IMR-90 (cell line): Measurements from ENCODE around the gene MBOAT2. TPM values are rescaled to one million over a fixed set of nuclear protein-coding genes. Genes with fewer than 3 reads are reported as not detected.

Experiments used
- ATAC-seq: fragments of 200-7000 bp; cut with Tn5 transposase; 2 replicates; pipeline ENCODE4 v1.9.1; 2020; ENCODE audit warnings: low read depth, mild to moderate bottlenecking, moderate library complexity
- BruUV-seq: library from RNA; stranded (reverse); fragments of 400-500 nt; replicated peaks from 2 replicates; lab custom pipeline; 2021; lab: Mats Ljungman, UMichigan
- CTCF ChIA-PET: fragments of 300-600 bp; formaldehyde crosslinking; extraction: SDS; loops from one replicate; lab custom pipeline; 2021; ENCODE audit warnings: antibody characterized with exemption; lab: Yijun Ruan, JAX
- POLR2A ChIA-PET: fragments of 300-600 bp; sonication (Branson Sonifier 250); formaldehyde crosslinking; loops from one replicate; lab custom pipeline; 2022; ENCODE audit warnings: antibody characterized with exemption; ENCODE audit not compliant: unreplicated experiment; lab: Charles Lee
- DNase-seq: peaks from one replicate; pipeline ENCODE4 v3.0.0; 2013
- H2AFZ ChIP-seq: replicated peaks from 2 replicates; pipeline ENCODE3; 2013; ENCODE audit warnings: low read length, mild to moderate bottlenecking; ENCODE audit not compliant: poor library complexity
- H2AK5ac ChIP-seq: 2 replicates; pipeline ENCODE4 v1.6.1; 2013; ENCODE audit warnings: low read depth, low read length, inconsistent platforms
- H2AK9ac ChIP-seq: replicated peaks from 2 replicates; pipeline ENCODE3; 2013; ENCODE audit warnings: mild to moderate bottlenecking, low read depth, low read length, moderate library complexity; ENCODE audit not compliant: poor library complexity
- H2BK120ac ChIP-seq: 2 replicates; pipeline ENCODE4 v1.6.1; 2013; ENCODE audit warnings: low read depth, low read length, inconsistent platforms
- H2BK15ac ChIP-seq: 3 replicates; pipeline ENCODE4 v1.6.1; 2013; ENCODE audit warnings: low read depth, low read length, inconsistent platforms
- H2BK20ac ChIP-seq: 2 replicates; pipeline ENCODE4 v1.6.1; 2013; ENCODE audit warnings: low read depth, mild to moderate bottlenecking, inconsistent platforms, low read length, moderate library complexity
- H2BK5ac ChIP-seq: 2 replicates; pipeline ENCODE4 v1.6.1; 2013; ENCODE audit warnings: mild to moderate bottlenecking, low read depth, low read length, inconsistent platforms; ENCODE audit not compliant: poor library complexity, severe bottlenecking
- H3K14ac ChIP-seq: replicated peaks from 2 replicates; pipeline ENCODE4 v1.6.1; 2013; ENCODE audit warnings: low read depth, low read length, inconsistent platforms
- H3K18ac ChIP-seq: 2 replicates; pipeline ENCODE4 v1.6.1; 2013; ENCODE audit warnings: low read depth, low read length, control low read depth
- H3K23ac ChIP-seq: 2 replicates; pipeline ENCODE4 v1.6.1; 2013; ENCODE audit warnings: low read depth, low read length, inconsistent platforms
- H3K27ac ChIP-seq: 2 replicates; pipeline ENCODE4 v1.5.1; 2013; ENCODE audit warnings: mild to moderate bottlenecking, control low read depth, low read length; ENCODE audit not compliant: insufficient read depth
- H3K27me3 ChIP-seq: 2 replicates; pipeline ENCODE4 v1.6.1; 2013; ENCODE audit warnings: low read length; ENCODE audit not compliant: control insufficient read depth, insufficient read depth
- H3K36me3 ChIP-seq: 2 replicates; pipeline ENCODE4 v1.6.1; 2013; ENCODE audit warnings: low read length, mixed read lengths; ENCODE audit not compliant: control insufficient read depth, insufficient read depth
- H3K4ac ChIP-seq: 2 replicates; pipeline ENCODE4 v1.6.1; 2013; ENCODE audit warnings: low read depth, low read length, inconsistent platforms
- H3K4me1 ChIP-seq: 2 replicates; pipeline ENCODE4 v1.6.1; 2013; ENCODE audit warnings: low read length, mixed read lengths; ENCODE audit not compliant: control insufficient read depth, insufficient read depth
- H3K4me2 ChIP-seq: 2 replicates; pipeline ENCODE4 v1.6.1; 2013; ENCODE audit warnings: low read depth, mild to moderate bottlenecking, control low read depth, low read length, moderate library complexity
- H3K4me3 ChIP-seq: 2 replicates; pipeline ENCODE4 v1.5.1; 2013; ENCODE audit warnings: low read depth, mild to moderate bottlenecking, control low read depth, low read length, moderate library complexity; ENCODE audit not compliant: insufficient read depth
- H3K56ac ChIP-seq: 2 replicates; pipeline ENCODE4 v1.6.1; 2013; ENCODE audit warnings: low read length, inconsistent platforms; ENCODE audit not compliant: insufficient read depth; ENCODE audit errors: extremely low read depth
- H3K79me1 ChIP-seq, 2 experiments: 2 replicates each; pipeline ENCODE4 v1.6.1; 2013; ENCODE audit warnings: low read length in 2 of 2, inconsistent platforms in 1 of 2, low read depth in 1 of 2
- H3K9ac ChIP-seq: 2 replicates; pipeline ENCODE4 v1.6.1; 2013; ENCODE audit warnings: low read depth, low read length, control low read depth
- H3K9me1 ChIP-seq: 2 replicates; pipeline ENCODE4 v1.6.1; 2013; ENCODE audit warnings: low read length, inconsistent platforms; ENCODE audit not compliant: insufficient read depth
- H3K9me3 ChIP-seq: 2 replicates; pipeline ENCODE4 v1.6.1; 2013; ENCODE audit warnings: low read length; ENCODE audit not compliant: control insufficient read depth, insufficient read depth
- H4K20me1 ChIP-seq: 2 replicates; pipeline ENCODE4 v1.6.1; 2013; ENCODE audit warnings: low read length, inconsistent platforms; ENCODE audit not compliant: insufficient read depth
- H4K5ac ChIP-seq: 2 replicates; pipeline ENCODE4 v1.6.1; 2013; ENCODE audit warnings: mild to moderate bottlenecking, low read depth, low read length, control low read depth
- H4K8ac ChIP-seq, 2 experiments: 2 replicates each; pipeline ENCODE4 v1.6.1; 2013; ENCODE audit warnings: low read depth in 2 of 2, low read length in 2 of 2, control low read depth in 1 of 2, inconsistent platforms in 1 of 2
- H4K91ac ChIP-seq: 2 replicates; pipeline ENCODE4 v1.6.1; 2013; ENCODE audit warnings: low read depth, low read length, inconsistent platforms; ENCODE audit not compliant: insufficient read depth
- BHLHE40 ChIP-seq: fragments of 150-350 bp; IDR thresholded peaks from 2 replicates; pipeline ENCODE4 v1.6.1; 2016; ENCODE audit warnings: mild to moderate bottlenecking, low read depth, low read length
- CEBPB ChIP-seq: IDR thresholded peaks from 2 replicates; pipeline ENCODE4 v1.6.1; 2012; ENCODE audit warnings: low read depth, low read length, improper control_type of control experiment
- CHD1 ChIP-seq: IDR thresholded peaks from 2 replicates; pipeline ENCODE4 v1.6.1; 2012; ENCODE audit warnings: low read depth, low read length, improper control_type of control experiment
- FOS ChIP-seq: fragments of 150-350 bp; IDR thresholded peaks from 2 replicates; pipeline ENCODE4 v1.6.1; 2016; ENCODE audit warnings: low read depth, low read length
- MAFK ChIP-seq: IDR thresholded peaks from 2 replicates; pipeline ENCODE4 v1.6.1; 2012; ENCODE audit warnings: low read depth, low read length, improper control_type of control experiment
- MAZ ChIP-seq: IDR thresholded peaks from 2 replicates; pipeline ENCODE4 v1.6.1; 2012; ENCODE audit warnings: low read depth, mild to moderate bottlenecking, low read length, improper control_type of control experiment, moderate library complexity, borderline replicate concordance
- MXI1 ChIP-seq: IDR thresholded peaks from 2 replicates; pipeline ENCODE4 v1.6.1; 2012; ENCODE audit warnings: low read depth, mild to moderate bottlenecking, low read length, moderate library complexity, borderline replicate concordance
- NFE2L2 ChIP-seq: fragments of 150-350 bp; IDR thresholded peaks from 2 replicates; pipeline ENCODE4 v1.6.1; 2016; ENCODE audit warnings: low read depth, mild to moderate bottlenecking, low read length
- POLR2A ChIP-seq: IDR thresholded peaks from 2 replicates; pipeline ENCODE4 v1.6.1; 2012; ENCODE audit warnings: mild to moderate bottlenecking, low read depth, low read length
- RAD21 ChIP-seq: IDR thresholded peaks from 2 replicates; pipeline ENCODE4 v1.6.1; 2012; ENCODE audit warnings: low read length, improper control_type of control experiment
- RCOR1 ChIP-seq: IDR thresholded peaks from 2 replicates; pipeline ENCODE4 v1.6.1; 2012; ENCODE audit warnings: mild to moderate bottlenecking, low read length, improper control_type of control experiment; ENCODE audit not compliant: insufficient replicate concordance
- RFX5 ChIP-seq: IDR thresholded peaks from 2 replicates; pipeline ENCODE4 v1.8.0; 2012; ENCODE audit warnings: low read depth, mild to moderate bottlenecking, low read length, moderate library complexity
- SMC3 ChIP-seq: fragments of 150-350 bp; IDR thresholded peaks from 2 replicates; pipeline ENCODE4 v1.6.1; 2016; ENCODE audit warnings: low read depth, mild to moderate bottlenecking, antibody characterized with exemption, low read length, moderate library complexity
- USF2 ChIP-seq: fragments of 150-350 bp; IDR thresholded peaks from 2 replicates; pipeline ENCODE4 v1.6.1; 2017; ENCODE audit warnings: mild to moderate bottlenecking, antibody characterized with exemption, low read length, low read depth
- WGBS, 2 experiments: methylation state at CpG; one replicate each; pipeline versions ENCODE4 v1.1.5 to v1.1.7; 2013; ENCODE audit warnings: missing lambda C conversion rate in 2 of 2; ENCODE audit not compliant: insufficient read length in 1 of 2; ENCODE audit errors: extremely low coverage in 2 of 2; 5-methylcytosine and 5-hydroxymethylcytosine counted together
- dilution Hi-C: fragments of 300-500 bp; cut with HindIII; formaldehyde crosslinking; loops from one replicate; pipeline ENCODE4 v1.14.3; 2018; ENCODE audit warnings: low sequenced_read_pairs; ENCODE audit not compliant: unreplicated experiment
- in situ Hi-C: fragments of 300-500 bp; cut with MboI; formaldehyde crosslinking; loops from 3 replicates; pipeline ENCODE4 v1.14.3; 2019; ENCODE audit warnings: low sequenced_read_pairs, inconsistent platforms, mixed read lengths
- intact Hi-C: fragments of 100-400 bp; cut with micrococcal nuclease; formaldehyde crosslinking; loops from 2 replicates; pipeline ENCODE4 v1.10.0; 2022
- polyA plus RNA-seq, 3 experiments: library from polyadenylated mRNA; depleted of rRNA; stranded (reverse); fragments of >200 nt; gene quantifications; 2 replicates each; pipeline ENCODE4 v1.2.3, GENCODE V29; 2012; ENCODE audit warnings: low replicate concordance in 1 of 3
- total RNA-seq: library from RNA; depleted of rRNA; stranded (reverse); fragments of >200 nt; gene quantifications from 2 replicates; pipeline ENCODE4 v1.2.3, GENCODE V29; 2012
- TF ChIP-seq, protein P1 (sequence below): fragments of 150-350 bp; IDR thresholded peaks from 2 replicates; pipeline ENCODE4 v1.6.1; 2016; ENCODE audit warnings: low read depth, mild to moderate bottlenecking, low read length, moderate library complexity, borderline replicate concordance
- TF ChIP-seq, protein P2 (sequence below): conservative IDR thresholded peaks from 2 replicates; pipeline ENCODE4 v1.5.1; 2012; ENCODE audit warnings: mild to moderate bottlenecking, low read depth, low read length, improper control_type of control experiment

The MBOAT2 gene
- total and polyA plus RNA-seq, 2 of the 4 experiments (the other 2 are of a cell fraction) = 33.9 to 102 TPM

GRCh38 chr2:9020267-9020666, 16.8 kb upstream of the MBOAT2 start:
- Histone ChIP-seq H3K14ac (no peak overlapping the region), H3K9me3 (no peaks in the 10 kb centered on the region), H3K36me3 (no peaks in the 10 kb centered on the region), H2BK120ac (no peak overlapping the region), H2BK15ac (no peak overlapping the region), H3K18ac (no peak overlapping the region), H3K27me3 (no peaks in the 10 kb centered on the region), H2BK5ac (no peak overlapping the region), H2BK20ac (no peak overlapping the region), H4K91ac (no peak overlapping the region), H3K56ac (no peak overlapping the region), H4K20me1 (no peaks in the 10 kb centered on the region), H3K9ac (no peak overlapping the region), H3K23ac (no peak overlapping the region), H3K27ac (no peak overlapping the region), H2AK5ac (no peak overlapping the region), H4K5ac (no peak overlapping the region), H3K79me1 (no peaks in the 10 kb centered on the region), H4K8ac (no peak overlapping the region), H3K9me1 (no peaks in the 10 kb centered on the region), H2AFZ (no peak overlapping the region), H3K4me1 (no peaks in the 10 kb centered on the region), H2AK9ac (no peak overlapping the region), H3K4me2 (no peak overlapping the region), H3K4ac (no peak overlapping the region), H3K4me3 (no peak overlapping the region)
- no peak for ATAC-seq
- no peak for DNase-seq
- BruUV-seq = no TSS peak
- TF ChIP-seq RFX5 = no peak
- TF ChIP-seq MAZ = no peak
- TF ChIP-seq MXI1 = no peak
- no peak for TF ChIP-seq POLR2A
- no peak for TF ChIP-seq FOS
- TF ChIP-seq NFE2L2 = no peak
- TF ChIP-seq CEBPB = no peak
- TF ChIP-seq BHLHE40 = no peak
- TF ChIP-seq, protein P1, sequence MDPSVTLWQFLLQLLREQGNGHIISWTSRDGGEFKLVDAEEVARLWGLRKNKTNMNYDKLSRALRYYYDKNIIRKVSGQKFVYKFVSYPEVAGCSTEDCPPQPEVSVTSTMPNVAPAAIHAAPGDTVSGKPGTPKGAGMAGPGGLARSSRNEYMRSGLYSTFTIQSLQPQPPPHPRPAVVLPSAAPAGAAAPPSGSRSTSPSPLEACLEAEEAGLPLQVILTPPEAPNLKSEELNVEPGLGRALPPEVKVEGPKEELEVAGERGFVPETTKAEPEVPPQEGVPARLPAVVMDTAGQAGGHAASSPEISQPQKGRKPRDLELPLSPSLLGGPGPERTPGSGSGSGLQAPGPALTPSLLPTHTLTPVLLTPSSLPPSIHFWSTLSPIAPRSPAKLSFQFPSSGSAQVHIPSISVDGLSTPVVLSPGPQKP = no peak
- no peak for TF ChIP-seq SMC3
- TF ChIP-seq RAD21 = no peak
- no peak for TF ChIP-seq CHD1
- TF ChIP-seq USF2 = no peak
- TF ChIP-seq, protein P2, sequence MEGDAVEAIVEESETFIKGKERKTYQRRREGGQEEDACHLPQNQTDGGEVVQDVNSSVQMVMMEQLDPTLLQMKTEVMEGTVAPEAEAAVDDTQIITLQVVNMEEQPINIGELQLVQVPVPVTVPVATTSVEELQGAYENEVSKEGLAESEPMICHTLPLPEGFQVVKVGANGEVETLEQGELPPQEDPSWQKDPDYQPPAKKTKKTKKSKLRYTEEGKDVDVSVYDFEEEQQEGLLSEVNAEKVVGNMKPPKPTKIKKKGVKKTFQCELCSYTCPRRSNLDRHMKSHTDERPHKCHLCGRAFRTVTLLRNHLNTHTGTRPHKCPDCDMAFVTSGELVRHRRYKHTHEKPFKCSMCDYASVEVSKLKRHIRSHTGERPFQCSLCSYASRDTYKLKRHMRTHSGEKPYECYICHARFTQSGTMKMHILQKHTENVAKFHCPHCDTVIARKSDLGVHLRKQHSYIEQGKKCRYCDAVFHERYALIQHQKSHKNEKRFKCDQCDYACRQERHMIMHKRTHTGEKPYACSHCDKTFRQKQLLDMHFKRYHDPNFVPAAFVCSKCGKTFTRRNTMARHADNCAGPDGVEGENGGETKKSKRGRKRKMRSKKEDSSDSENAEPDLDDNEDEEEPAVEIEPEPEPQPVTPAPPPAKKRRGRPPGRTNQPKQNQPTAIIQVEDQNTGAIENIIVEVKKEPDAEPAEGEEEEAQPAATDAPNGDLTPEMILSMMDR = no peak
- TF ChIP-seq MAFK = no peak
- TF ChIP-seq RCOR1 = no peak
- intact Hi-C loops (no loop called here), dilution Hi-C loops (no loop called here), in situ Hi-C loops (no loop called here)
- POLR2A ChIA-PET = no interaction called here
- WGBS, 2 experiments = 100% methylated on average over 1 of the region's 5 CpGs; no CpG with 5 or more reads in 1 of the 2 experiments
- CTCF ChIA-PET = no interaction called here
